SK-N-SH treated with all-trans-retinoic acid at 6 μM for 48 hours (cell line): Measurements from ENCODE around the gene TMEM9.

Source experiments
- BACH2 ChIP-seq: fragments of 250-450 bp; sonication (Bioruptor Pico); IDR thresholded peaks from 2 replicates; pipeline ENCODE4 v1.9.0; 2021; ENCODE audit warnings: mild to moderate bottlenecking, borderline replicate concordance
- ESRRG ChIP-seq: fragments of 250-450 bp; sonication (Bioruptor Pico); IDR thresholded peaks from 2 replicates; pipeline ENCODE4 v1.6.1; 2021; ENCODE audit warnings: mild to moderate bottlenecking
- OSR1 ChIP-seq: fragments of 250-450 bp; sonication (Bioruptor Pico); IDR thresholded peaks from 2 replicates; pipeline ENCODE4 v1.8.0; 2022; ENCODE audit warnings: moderate library complexity, mild to moderate bottlenecking, inconsistent platforms
- PPARA ChIP-seq: fragments of 250-450 bp; sonication (Bioruptor Pico); IDR thresholded peaks from 2 replicates; pipeline ENCODE4 v1.5.0; 2020; ENCODE audit warnings: mild to moderate bottlenecking, borderline replicate concordance
- SNAI2 ChIP-seq: fragments of 250-450 bp; sonication (Bioruptor Pico); IDR thresholded peaks from 2 replicates; pipeline ENCODE4 v1.5.0; 2020; ENCODE audit warnings: mild to moderate bottlenecking, moderate library complexity
- TOX ChIP-seq: fragments of 250-450 bp; sonication (Bioruptor Pico); IDR thresholded peaks from 2 replicates; pipeline ENCODE4 v1.8.0; 2021; ENCODE audit warnings: mild to moderate bottlenecking, moderate library complexity, borderline replicate concordance
- ZC3H10 ChIP-seq: fragments of 250-450 bp; sonication (Bioruptor Pico); IDR thresholded peaks from 2 replicates; pipeline ENCODE4 v1.5.1; 2021; ENCODE audit warnings: mild to moderate bottlenecking, moderate library complexity
- ZFP3 ChIP-seq: fragments of 250-450 bp; sonication (Bioruptor Pico); IDR thresholded peaks from 2 replicates; pipeline ENCODE4 v1.5.0; 2020; ENCODE audit warnings: mild to moderate bottlenecking, moderate library complexity
- ZFP30 ChIP-seq: fragments of 450-650 bp; formaldehyde crosslinking; IDR thresholded peaks from 2 replicates; pipeline ENCODE4 v1.5.0; 2022; ENCODE audit warnings: mild to moderate bottlenecking, moderate library complexity
- ZNF70 ChIP-seq: fragments of 450-650 bp; formaldehyde crosslinking; IDR thresholded peaks from 2 replicates; pipeline ENCODE4 v1.5.0; 2020; ENCODE audit warnings: mild to moderate bottlenecking, moderate library complexity
- TF ChIP-seq, protein P1 (sequence below): fragments of 250-450 bp; sonication (Bioruptor Pico); IDR thresholded peaks from 2 replicates; pipeline ENCODE4 v1.5.1; 2020; ENCODE audit warnings: low read depth, mild to moderate bottlenecking, moderate library complexity
- TF ChIP-seq, protein P2 (sequence below): fragments of 250-450 bp; sonication (Bioruptor Pico); IDR thresholded peaks from 2 replicates; pipeline ENCODE4 v1.8.0; 2020; ENCODE audit warnings: mild to moderate bottlenecking, moderate library complexity, borderline replicate concordance
- TF ChIP-seq, protein P3 (sequence below): fragments of 250-450 bp; sonication (Bioruptor Pico); IDR thresholded peaks from 2 replicates; pipeline ENCODE4 v1.8.0; 2021; ENCODE audit warnings: low read depth, mild to moderate bottlenecking, moderate library complexity, borderline replicate concordance

DNA sequence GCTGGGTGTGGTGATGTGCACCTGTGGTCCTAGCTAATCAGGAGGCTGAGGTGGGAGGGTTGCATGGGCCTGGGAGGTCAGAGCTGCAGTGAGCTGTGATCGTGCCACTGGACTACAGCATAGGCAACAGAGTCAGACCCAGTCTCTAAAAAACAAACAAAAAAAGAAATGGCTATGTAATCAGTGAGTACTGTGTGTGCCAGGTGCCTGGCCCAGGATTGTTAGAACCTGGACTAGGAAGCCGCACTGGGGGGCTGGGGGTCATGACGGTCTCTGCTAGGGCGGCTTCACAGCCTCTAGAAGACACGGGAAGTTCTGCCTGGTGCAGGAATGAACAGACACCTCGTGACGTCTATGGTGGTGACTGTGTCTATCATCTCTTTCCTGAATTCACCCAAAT, 8.5 kb downstream of the TMEM9 start:
- TF ChIP-seq ZNF70 (CRISPR knock-in tag), result no peak
- TF ChIP-seq ESRRG (CRISPR knock-in tag), result no peak
- no peak for TF ChIP-seq SNAI2 (CRISPR knock-in tag)
- TF ChIP-seq, protein P1, sequence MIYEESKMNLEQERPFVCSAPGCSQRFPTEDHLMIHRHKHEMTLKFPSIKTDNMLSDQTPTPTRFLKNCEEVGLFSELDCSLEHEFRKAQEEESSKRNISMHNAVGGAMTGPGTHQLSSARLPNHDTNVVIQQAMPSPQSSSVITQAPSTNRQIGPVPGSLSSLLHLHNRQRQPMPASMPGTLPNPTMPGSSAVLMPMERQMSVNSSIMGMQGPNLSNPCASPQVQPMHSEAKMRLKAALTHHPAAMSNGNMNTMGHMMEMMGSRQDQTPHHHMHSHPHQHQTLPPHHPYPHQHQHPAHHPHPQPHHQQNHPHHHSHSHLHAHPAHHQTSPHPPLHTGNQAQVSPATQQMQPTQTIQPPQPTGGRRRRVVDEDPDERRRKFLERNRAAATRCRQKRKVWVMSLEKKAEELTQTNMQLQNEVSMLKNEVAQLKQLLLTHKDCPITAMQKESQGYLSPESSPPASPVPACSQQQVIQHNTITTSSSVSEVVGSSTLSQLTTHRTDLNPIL (CRISPR knock-in tag), result no peak
- no peak for TF ChIP-seq ZFP30
- TF ChIP-seq OSR1 (CRISPR knock-in tag), result no peak
- TF ChIP-seq ZFP3 (CRISPR knock-in tag), result no peak
- TF ChIP-seq, protein P2, sequence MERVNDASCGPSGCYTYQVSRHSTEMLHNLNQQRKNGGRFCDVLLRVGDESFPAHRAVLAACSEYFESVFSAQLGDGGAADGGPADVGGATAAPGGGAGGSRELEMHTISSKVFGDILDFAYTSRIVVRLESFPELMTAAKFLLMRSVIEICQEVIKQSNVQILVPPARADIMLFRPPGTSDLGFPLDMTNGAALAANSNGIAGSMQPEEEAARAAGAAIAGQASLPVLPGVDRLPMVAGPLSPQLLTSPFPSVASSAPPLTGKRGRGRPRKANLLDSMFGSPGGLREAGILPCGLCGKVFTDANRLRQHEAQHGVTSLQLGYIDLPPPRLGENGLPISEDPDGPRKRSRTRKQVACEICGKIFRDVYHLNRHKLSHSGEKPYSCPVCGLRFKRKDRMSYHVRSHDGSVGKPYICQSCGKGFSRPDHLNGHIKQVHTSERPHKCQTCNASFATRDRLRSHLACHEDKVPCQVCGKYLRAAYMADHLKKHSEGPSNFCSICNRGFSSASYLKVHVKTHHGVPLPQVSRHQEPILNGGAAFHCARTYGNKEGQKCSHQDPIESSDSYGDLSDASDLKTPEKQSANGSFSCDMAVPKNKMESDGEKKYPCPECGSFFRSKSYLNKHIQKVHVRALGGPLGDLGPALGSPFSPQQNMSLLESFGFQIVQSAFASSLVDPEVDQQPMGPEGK (CRISPR knock-in tag), result no peak
- no peak for TF ChIP-seq PPARA (CRISPR knock-in tag)
- TF ChIP-seq BACH2 (CRISPR knock-in tag), result no peak
- TF ChIP-seq TOX (CRISPR knock-in tag), result no peak
- TF ChIP-seq, protein P3, sequence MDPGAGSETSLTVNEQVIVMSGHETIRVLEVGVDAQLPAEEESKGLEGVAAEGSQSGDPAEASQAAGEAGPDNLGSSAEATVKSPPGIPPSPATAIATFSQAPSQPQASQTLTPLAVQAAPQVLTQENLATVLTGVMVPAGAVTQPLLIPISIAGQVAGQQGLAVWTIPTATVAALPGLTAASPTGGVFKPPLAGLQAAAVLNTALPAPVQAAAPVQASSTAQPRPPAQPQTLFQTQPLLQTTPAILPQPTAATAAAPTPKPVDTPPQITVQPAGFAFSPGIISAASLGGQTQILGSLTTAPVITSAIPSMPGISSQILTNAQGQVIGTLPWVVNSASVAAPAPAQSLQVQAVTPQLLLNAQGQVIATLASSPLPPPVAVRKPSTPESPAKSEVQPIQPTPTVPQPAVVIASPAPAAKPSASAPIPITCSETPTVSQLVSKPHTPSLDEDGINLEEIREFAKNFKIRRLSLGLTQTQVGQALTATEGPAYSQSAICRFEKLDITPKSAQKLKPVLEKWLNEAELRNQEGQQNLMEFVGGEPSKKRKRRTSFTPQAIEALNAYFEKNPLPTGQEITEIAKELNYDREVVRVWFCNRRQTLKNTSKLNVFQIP (CRISPR knock-in tag), result no peak
- no peak for TF ChIP-seq ZC3H10 (CRISPR knock-in tag)
